ENCODE measurements around the gene BMP6. TPM values are rescaled to one million over a fixed set of nuclear protein-coding genes. Genes with fewer than 3 reads are reported as not detected.

The BMP6 gene
- polyA plus RNA-seq, 1 donor from 2014 or later, result 2.4 TPM

GRCh38 chr6:7802662-7803061, 76.8 kb downstream of the BMP6 start:
- TF ChIP-seq, protein P1, sequence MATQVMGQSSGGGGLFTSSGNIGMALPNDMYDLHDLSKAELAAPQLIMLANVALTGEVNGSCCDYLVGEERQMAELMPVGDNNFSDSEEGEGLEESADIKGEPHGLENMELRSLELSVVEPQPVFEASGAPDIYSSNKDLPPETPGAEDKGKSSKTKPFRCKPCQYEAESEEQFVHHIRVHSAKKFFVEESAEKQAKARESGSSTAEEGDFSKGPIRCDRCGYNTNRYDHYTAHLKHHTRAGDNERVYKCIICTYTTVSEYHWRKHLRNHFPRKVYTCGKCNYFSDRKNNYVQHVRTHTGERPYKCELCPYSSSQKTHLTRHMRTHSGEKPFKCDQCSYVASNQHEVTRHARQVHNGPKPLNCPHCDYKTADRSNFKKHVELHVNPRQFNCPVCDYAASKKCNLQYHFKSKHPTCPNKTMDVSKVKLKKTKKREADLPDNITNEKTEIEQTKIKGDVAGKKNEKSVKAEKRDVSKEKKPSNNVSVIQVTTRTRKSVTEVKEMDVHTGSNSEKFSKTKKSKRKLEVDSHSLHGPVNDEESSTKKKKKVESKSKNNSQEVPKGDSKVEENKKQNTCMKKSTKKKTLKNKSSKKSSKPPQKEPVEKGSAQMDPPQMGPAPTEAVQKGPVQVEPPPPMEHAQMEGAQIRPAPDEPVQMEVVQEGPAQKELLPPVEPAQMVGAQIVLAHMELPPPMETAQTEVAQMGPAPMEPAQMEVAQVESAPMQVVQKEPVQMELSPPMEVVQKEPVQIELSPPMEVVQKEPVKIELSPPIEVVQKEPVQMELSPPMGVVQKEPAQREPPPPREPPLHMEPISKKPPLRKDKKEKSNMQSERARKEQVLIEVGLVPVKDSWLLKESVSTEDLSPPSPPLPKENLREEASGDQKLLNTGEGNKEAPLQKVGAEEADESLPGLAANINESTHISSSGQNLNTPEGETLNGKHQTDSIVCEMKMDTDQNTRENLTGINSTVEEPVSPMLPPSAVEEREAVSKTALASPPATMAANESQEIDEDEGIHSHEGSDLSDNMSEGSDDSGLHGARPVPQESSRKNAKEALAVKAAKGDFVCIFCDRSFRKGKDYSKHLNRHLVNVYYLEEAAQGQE (IDR thresholded peaks at IDR 0.05; ENCODE audit: borderline replicate concordance), result no peak
- no peak for TF ChIP-seq MXI1 (conservative IDR thresholded peaks at IDR 0.05; ENCODE audit: poor library complexity, severe bottlenecking)
- no peaks in the 10 kb centered on the region for H3K36me3 ChIP-seq (ENCODE audit: insufficient read depth, low read length)

GRCh38 chr6:7803214-7803613, 77.3 kb downstream of the BMP6 start:
- no peak overlapping the region for H3K4me2 ChIP-seq (ENCODE audit: low read length)
- no peak overlapping the region for H3K27ac ChIP-seq (ENCODE audit: low read length)
- H3K4me3 ChIP-seq (ENCODE audit: low read length), result no peak overlapping the region
- no peaks in the 10 kb centered on the region for H4K20me1 ChIP-seq (ENCODE audit: insufficient read depth)
- no peak overlapping the region for H3K9ac ChIP-seq (ENCODE audit: low read length)
- TF ChIP-seq POLR2AphosphoS5 (IDR thresholded peaks at IDR 0.05), result no peak
- TF ChIP-seq RAD21 (conservative IDR thresholded peaks at IDR 0.05), result no peak
- no peak for TF ChIP-seq EP300 (conservative IDR thresholded peaks at IDR 0.05; ENCODE audit: poor library complexity, severe bottlenecking)
- no peak for TF ChIP-seq SMC3 (conservative IDR thresholded peaks at IDR 0.05; ENCODE audit: poor library complexity)
- no peak for TF ChIP-seq CTCF (IDR thresholded peaks at IDR 0.05; ENCODE audit: poor library complexity, severe bottlenecking)
- no peak for TF ChIP-seq EZH2 (IDR thresholded peaks at IDR 0.05; ENCODE audit: borderline replicate concordance, insufficient read depth, low read length, poor library complexity, severe bottlenecking)
- TF ChIP-seq TAF1 (IDR thresholded peaks at IDR 0.05; ENCODE audit: low read depth), result no peak
- no peak for TF ChIP-seq MXI1 (conservative IDR thresholded peaks at IDR 0.05; ENCODE audit: poor library complexity, severe bottlenecking)
- TF ChIP-seq, protein P1 (IDR thresholded peaks at IDR 0.05; ENCODE audit: borderline replicate concordance), result no peak
- no peaks in the 10 kb centered on the region for H3K36me3 ChIP-seq (ENCODE audit: insufficient read depth, low read length)
- no peaks in the 10 kb centered on the region for H3F3A ChIP-seq (ENCODE audit: insufficient read depth, low read length, poor library complexity, severe bottlenecking)
- H3K9me3 ChIP-seq (ENCODE audit: low read length), result no peaks in the 10 kb centered on the region
- H3K9me2 ChIP-seq (ENCODE audit: insufficient read depth, low read length), result no peaks in the 10 kb centered on the region
- no peak overlapping the region for H2AFZ ChIP-seq (ENCODE audit: low read depth, low read length)
- no peaks in the 10 kb centered on the region for H3K27me3 ChIP-seq (ENCODE audit: insufficient read depth, low read depth, low read length)
- no peaks in the 10 kb centered on the region for H3K79me2 ChIP-seq (replicated peaks; ENCODE audit: insufficient read depth, low read length)

More at GRCh38 chr6:7802662-7803061, 76.8 kb downstream of the BMP6 start:
- Histone ChIP-seq H2AFZ (ENCODE audit: low read depth, low read length) (no peak overlapping the region), H3F3A (ENCODE audit: insufficient read depth, low read length, poor library complexity, severe bottlenecking) (no peaks in the 10 kb centered on the region), H3K27me3 (ENCODE audit: insufficient read depth, low read depth, low read length) (no peaks in the 10 kb centered on the region), H3K4me2 (ENCODE audit: low read length) (no peak overlapping the region), H3K4me3 (ENCODE audit: low read length) (no peak overlapping the region), H3K9me3 (ENCODE audit: low read length) (no peaks in the 10 kb centered on the region), H4K20me1 (ENCODE audit: insufficient read depth) (no peaks in the 10 kb centered on the region), H3K27ac (ENCODE audit: low read length) (no peak overlapping the region), H3K9me2 (ENCODE audit: insufficient read depth, low read length) (no peaks in the 10 kb centered on the region), H3K9ac (ENCODE audit: low read length) (no peak overlapping the region), H3K79me2 (replicated peaks; ENCODE audit: insufficient read depth, low read length) (no peaks in the 10 kb centered on the region)

Measured in neural cell (in vitro differentiated cells).